ENCODE results near the gene CLASRP. TPM values are rescaled to one million over a fixed set of nuclear protein-coding genes. Genes with fewer than 3 reads are reported as not detected.

Gene CLASRP
- polyA plus RNA-seq, 3 donors, result 2.2 to 152 (median 4.1) TPM

DNA sequence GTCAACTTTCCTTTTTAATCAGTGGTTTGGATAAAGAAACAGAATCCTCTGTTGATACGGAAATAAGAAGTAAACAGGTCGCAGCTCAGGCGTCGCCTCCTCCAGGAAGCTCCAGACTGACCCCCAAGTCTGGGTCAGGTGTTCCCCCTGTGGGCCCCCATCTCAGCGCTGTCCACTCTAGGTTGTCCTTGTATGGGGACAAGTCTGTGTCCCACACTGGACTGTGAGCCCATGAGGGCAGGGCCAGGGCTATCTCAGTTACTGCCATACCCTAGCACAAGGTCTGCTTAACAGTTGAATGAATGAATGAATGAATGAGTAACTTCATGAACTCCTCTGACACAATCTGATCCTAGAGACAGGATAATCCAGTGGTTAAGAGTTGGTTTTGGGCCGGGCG lies 7.5 kb downstream of the CLASRP start:
- 96% methylated on average over 5 of the region's 7 CpGs for WGBS (ENCODE audit: insufficient coverage)
- Mint-ChIP-seq H3K4me1 (peaks cover 50% of the 10 kb centered on the region), H3K4me3 (no peak overlapping the region), H3K9me3 (no peaks in the 10 kb centered on the region), H3K27me3 (ENCODE audit: low read depth in 3 of 3) (peaks cover 0 to 2% (median 1%) of the 10 kb centered on the region in 3 donors), H3K36me3 (peaks cover 47 to 76% of the 10 kb centered on the region in 2 donors), H3K27ac (peak overlapping the region; percentile 83 to 95 (median 93))
- Histone ChIP-seq H3K9me3 (replicated peaks in 1 of 2; ENCODE audit: control insufficient read depth in 1 of 2, insufficient read depth in 1 of 2, low read length in 2 of 2) (no peaks in the 10 kb centered on the region), H3K4me3 (replicated peaks in 1 of 3; ENCODE audit: low read depth in 2 of 3, low read length in 3 of 3) (no peak overlapping the region), H3K27ac (ENCODE audit: low read depth in 1 of 2, low read length in 2 of 2) (peak overlapping the region; percentile 61 to 72), H3K4me2 (replicated peaks; ENCODE audit: extremely low read depth, low read length, poor library complexity, severe bottlenecking) (no peak overlapping the region), H3K9ac (ENCODE audit: insufficient read depth, low read length, poor library complexity, severe bottlenecking) (no peak overlapping the region), H3K36me3 (replicated peaks in 1 of 2; ENCODE audit: control insufficient read depth in 1 of 2, insufficient read depth in 2 of 2, low read length in 2 of 2) (peaks cover 47 to 77% of the 10 kb centered on the region in 2 donors), H4K20me1 (ENCODE audit: insufficient read depth, low read length) (peaks cover 95% of the 10 kb centered on the region), H3K4me1 (ENCODE audit: control insufficient read depth in 1 of 2, insufficient read depth in 2 of 2, low read length in 2 of 2) (peaks cover 32 to 37% of the 10 kb centered on the region in 2 donors), H2AFZ (ENCODE audit: insufficient read depth, low read depth, low read length, poor library complexity, severe bottlenecking) (no peak overlapping the region), H3K27me3 (ENCODE audit: control insufficient read depth in 2 of 2, insufficient read depth in 2 of 2, low read length in 2 of 2) (no peaks in the 10 kb centered on the region), H3K79me2 (ENCODE audit: insufficient read depth, low read length) (peaks cover 99% of the 10 kb centered on the region)
- TF ChIP-seq, protein P1, sequence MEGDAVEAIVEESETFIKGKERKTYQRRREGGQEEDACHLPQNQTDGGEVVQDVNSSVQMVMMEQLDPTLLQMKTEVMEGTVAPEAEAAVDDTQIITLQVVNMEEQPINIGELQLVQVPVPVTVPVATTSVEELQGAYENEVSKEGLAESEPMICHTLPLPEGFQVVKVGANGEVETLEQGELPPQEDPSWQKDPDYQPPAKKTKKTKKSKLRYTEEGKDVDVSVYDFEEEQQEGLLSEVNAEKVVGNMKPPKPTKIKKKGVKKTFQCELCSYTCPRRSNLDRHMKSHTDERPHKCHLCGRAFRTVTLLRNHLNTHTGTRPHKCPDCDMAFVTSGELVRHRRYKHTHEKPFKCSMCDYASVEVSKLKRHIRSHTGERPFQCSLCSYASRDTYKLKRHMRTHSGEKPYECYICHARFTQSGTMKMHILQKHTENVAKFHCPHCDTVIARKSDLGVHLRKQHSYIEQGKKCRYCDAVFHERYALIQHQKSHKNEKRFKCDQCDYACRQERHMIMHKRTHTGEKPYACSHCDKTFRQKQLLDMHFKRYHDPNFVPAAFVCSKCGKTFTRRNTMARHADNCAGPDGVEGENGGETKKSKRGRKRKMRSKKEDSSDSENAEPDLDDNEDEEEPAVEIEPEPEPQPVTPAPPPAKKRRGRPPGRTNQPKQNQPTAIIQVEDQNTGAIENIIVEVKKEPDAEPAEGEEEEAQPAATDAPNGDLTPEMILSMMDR (IDR thresholded peaks at IDR 0.05), result no peak
- no peak for DNase-seq
- intact Hi-C loops (cut with micrococcal nuclease), result loop anchor here in 1 of 2 donors (5.0 kb wide), 1 partner anchor 46 kb away; the partner anchor contains the start of gene PPP1R37

DNA sequence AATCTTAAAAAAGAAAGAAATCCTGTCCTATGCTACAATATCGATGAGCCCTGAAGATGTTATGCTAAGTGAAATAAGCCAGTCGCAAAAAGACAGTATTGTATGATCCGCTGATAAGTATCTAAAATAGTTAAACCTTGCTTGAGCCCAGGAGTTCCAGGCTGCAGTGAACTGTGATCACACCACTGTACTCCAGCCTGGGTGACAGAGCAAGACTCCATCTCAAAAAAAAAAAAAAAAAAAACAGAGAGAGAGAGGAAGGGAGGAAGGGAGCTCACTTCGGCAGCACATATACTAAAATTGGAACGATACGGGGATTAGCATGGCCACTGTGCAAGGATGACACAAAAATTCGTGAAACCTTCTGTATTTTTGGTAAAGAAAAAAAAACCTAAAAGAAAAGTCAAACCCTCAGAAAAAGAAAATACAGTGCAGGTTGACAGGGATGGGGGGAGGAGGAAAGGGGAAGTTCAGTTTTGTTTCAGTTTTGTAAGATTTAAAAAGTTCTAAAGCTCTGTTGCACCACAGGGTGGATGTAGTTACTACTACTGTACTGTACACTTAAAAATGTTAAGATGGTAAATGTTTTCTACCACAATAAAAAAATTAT lies 8.4 kb downstream of the CLASRP start:
- Mint-ChIP-seq H3K36me3 (peaks cover 43 to 76% of the 10 kb centered on the region in 2 donors), H3K27ac (peak overlapping the region; percentile 90 to 97 (median 93)), H3K27me3 (ENCODE audit: low read depth in 3 of 3) (peaks cover 0 to 2% (median 1%) of the 10 kb centered on the region in 3 donors), H3K9me3 (peaks cover 0 to 2% (median 0%) of the 10 kb centered on the region in 7 donors), H3K4me3 (peak overlapping the region; percentile 76 to 91), H3K4me1 (peaks cover 44% of the 10 kb centered on the region)
- Histone ChIP-seq H3K79me2 (ENCODE audit: insufficient read depth, low read length) (peaks cover 99% of the 10 kb centered on the region), H3K9me3 (replicated peaks in 1 of 2; ENCODE audit: control insufficient read depth in 1 of 2, insufficient read depth in 1 of 2, low read length in 2 of 2) (no peaks in the 10 kb centered on the region), H3K9ac (ENCODE audit: insufficient read depth, low read length, poor library complexity, severe bottlenecking) (peak overlapping the region; percentile 33), H2AFZ (ENCODE audit: insufficient read depth, low read depth, low read length, poor library complexity, severe bottlenecking) (no peak overlapping the region), H3K4me3 (replicated peaks in 1 of 3; ENCODE audit: low read depth in 2 of 3, low read length in 3 of 3) (peak overlapping the region; percentile 35 to 74 (median 41)), H3K4me2 (replicated peaks; ENCODE audit: extremely low read depth, low read length, poor library complexity, severe bottlenecking) (peak overlapping the region; percentile 80), H3K27ac (ENCODE audit: low read depth in 1 of 2, low read length in 2 of 2) (peak overlapping the region; percentile 61 to 72), H3K27me3 (ENCODE audit: control insufficient read depth in 2 of 2, insufficient read depth in 2 of 2, low read length in 2 of 2) (no peaks in the 10 kb centered on the region), H3K36me3 (replicated peaks in 1 of 2; ENCODE audit: control insufficient read depth in 1 of 2, insufficient read depth in 2 of 2, low read length in 2 of 2) (peaks cover 44 to 77% of the 10 kb centered on the region in 2 donors), H3K4me1 (ENCODE audit: control insufficient read depth in 1 of 2, insufficient read depth in 2 of 2, low read length in 2 of 2) (peaks cover 26 to 30% of the 10 kb centered on the region in 2 donors), H4K20me1 (ENCODE audit: insufficient read depth, low read length) (peaks cover 96% of the 10 kb centered on the region)
- TF ChIP-seq, protein P1 (IDR thresholded peaks at IDR 0.05), result no peak
- DNase-seq, result peak; percentile 57 to 69 (median 59)
- intact Hi-C loops (cut with micrococcal nuclease), result loop anchor here in 1 of 2 donors (5.0 kb wide), 1 partner anchor 45 kb away; the partner anchor contains the start of gene PPP1R37
- 100% methylated on average over 1 of the region's 7 CpGs for WGBS (ENCODE audit: insufficient coverage)

Measured in CD14-positive monocyte (primary cell).